GM12865 (cell line): ENCODE data around the gene GUCA2A.

Source experiments
- DNase-seq: peaks from one replicate; pipeline ENCODE4 v3.0.0; 2010; ENCODE audit warnings: low read depth
- H3K4me3 ChIP-seq: 2 replicates; pipeline ENCODE4 v1.5.1; 2011; ENCODE audit warnings: mild to moderate bottlenecking, low read depth, low read length, control low read depth
- CTCF ChIP-seq: IDR thresholded peaks from 2 replicates; pipeline ENCODE4 v1.5.1; 2011; ENCODE audit warnings: low read length, control low read depth, low read depth, inconsistent platforms; ENCODE audit not compliant: insufficient read depth; ENCODE audit errors: missing control alignments

GUCA2A gene

GRCh38 chr1:42141978-42142377 lies 22.6 kb downstream of the GUCA2A start:
- TF ChIP-seq CTCF: no peak
- DNase-seq: no peak
- H3K4me3 ChIP-seq: no peak overlapping the region

DNA sequence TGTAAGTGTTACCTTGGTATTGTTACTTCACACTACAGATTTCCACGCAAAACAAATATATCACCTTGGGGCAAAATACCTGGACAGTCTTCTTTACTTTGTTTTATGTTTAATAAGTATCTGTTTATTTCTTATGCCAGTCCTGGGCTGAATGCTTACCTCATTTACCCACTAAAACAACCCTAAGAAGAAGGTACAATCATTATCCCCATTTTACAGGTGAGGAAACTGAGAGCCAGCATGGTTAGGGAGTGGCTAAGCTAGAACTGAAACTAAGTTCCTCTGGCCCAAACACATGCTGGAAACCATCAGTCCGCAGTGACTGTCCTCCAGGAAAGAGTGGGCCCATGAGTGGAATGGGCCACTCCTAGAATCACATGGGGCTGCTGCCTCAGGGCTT lies 24.4 kb downstream of the GUCA2A start:
- TF ChIP-seq CTCF: no peak
- no peak overlapping the region for H3K4me3 ChIP-seq
- no peak for DNase-seq

DNA sequence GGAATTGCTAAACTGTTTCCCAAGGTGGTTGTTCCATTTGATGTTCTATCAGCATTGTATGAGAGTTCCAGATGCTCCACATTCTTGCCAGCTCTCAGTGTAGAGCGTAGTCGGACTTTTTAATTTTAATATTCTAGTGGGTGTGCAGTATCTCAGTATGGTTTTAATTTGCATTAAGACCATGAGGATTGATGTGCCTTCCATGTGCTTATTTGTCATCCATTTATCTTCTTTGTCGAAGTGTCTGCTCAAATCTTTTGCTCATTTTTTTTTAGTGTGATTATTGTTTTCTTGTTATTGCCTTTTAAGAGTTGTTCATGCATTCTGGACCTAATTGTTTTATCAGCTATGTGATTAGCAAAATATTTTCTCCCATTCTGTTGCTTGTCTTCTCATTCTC lies 25.1 kb downstream of the GUCA2A start:
- DNase-seq: no peak
- H3K4me3 ChIP-seq: no peak overlapping the region
- TF ChIP-seq CTCF: no peak

DNA sequence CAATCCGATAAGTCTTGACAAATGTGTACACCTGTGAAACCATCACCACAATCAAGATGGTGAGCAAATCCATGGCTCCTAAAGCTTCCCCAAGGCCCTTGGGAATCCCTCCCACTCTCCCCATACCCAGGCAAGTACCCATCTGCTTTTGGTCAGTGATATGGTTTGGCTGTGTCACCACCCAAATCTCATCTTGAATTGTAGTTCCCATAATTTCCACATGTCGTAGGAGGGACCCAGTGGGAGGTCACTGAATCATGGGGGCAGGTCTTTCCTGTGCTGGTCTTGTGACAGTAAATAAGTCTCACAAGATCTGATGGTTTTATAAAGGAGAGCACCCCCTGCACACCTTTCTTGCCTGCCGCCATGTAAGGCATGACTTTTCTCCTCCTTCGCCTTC lies 26.0 kb downstream of the GUCA2A start:
- TF ChIP-seq CTCF: no peak
- no peak overlapping the region for H3K4me3 ChIP-seq
- DNase-seq: no peak

DNA sequence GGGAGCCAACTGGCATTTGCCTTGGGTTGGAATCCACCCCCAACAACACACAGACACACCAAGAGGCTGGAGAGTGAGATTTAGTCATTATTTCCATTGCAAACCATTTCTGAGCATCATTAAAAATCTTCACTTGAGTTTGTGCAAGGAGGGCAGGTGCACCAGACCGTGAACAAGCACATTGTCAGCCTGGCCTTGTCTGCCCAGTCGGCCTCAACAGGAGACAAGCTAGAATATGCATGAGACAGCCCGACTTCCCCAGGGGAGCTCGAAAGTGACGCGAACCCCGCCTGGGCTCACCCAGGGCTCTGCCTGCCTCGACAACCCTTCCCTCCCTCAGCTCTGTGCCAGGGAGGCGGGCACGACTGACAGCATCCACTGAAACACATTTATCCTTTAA lies 26.8 kb downstream of the GUCA2A start:
- no peak for DNase-seq
- no peak for TF ChIP-seq CTCF
- no peak overlapping the region for H3K4me3 ChIP-seq

DNA sequence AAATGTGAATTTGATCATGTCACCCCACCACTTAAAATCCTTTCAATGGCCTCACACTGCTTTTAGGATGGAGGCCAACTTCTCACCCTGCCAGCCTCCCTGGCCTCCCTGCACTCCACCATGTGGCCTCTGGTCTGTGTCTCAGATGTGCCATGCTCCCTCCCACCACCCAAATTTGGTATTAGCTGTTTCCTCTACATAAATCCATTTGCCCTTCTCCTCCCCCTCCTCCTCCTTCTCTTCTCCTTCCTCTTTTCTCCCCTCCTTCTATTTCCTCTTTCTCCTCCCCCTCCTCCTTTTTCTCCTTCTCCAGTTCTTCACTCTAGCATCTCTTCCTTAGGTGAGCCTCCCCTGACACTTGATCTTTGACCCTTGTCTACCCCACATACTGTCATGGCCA lies 28.1 kb downstream of the GUCA2A start:
- no peak for DNase-seq
- TF ChIP-seq CTCF: no peak
- H3K4me3 ChIP-seq: no peak overlapping the region

DNA sequence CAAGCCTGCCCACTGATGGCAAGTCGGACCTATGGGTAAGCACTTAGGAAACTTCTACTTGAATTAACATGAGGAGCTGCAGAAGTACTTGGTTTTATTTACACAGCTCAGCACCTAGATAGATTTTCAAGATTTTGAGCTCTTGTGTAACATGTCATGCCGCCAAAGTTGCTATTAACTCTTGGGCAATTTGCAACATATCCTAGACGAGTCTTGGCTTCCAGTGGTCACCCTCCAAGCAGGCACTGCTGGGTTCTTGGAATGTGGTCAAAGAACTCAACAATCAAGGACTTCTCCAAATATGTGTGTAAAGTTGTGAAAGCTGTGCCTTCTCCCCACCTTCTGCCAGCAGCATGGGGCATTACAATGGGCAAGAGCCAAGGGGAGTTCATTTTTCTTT lies 29.1 kb downstream of the GUCA2A start:
- no peak for TF ChIP-seq CTCF
- H3K4me3 ChIP-seq: no peak overlapping the region
- no peak for DNase-seq
